Gastroesophageal sphincter (tissue), 3 donors: ENCODE results near the gene TMEM39A.

Experiments
- EP300 ChIP-seq: sonication (generic); formaldehyde crosslinking; IDR thresholded peaks from one replicate; pipeline ENCODE4 v1.6.1; 2017; ENCODE audit warnings: antibody characterized with exemption, mild to moderate bottlenecking
- POLR2A ChIP-seq, 2 donors: fragments of 450-650 bp; IDR thresholded peaks; one replicate each; pipeline ENCODE4 v1.6.1; 2017; ENCODE audit warnings: antibody characterized with exemption in 2 of 2, mild to moderate bottlenecking in 2 of 2, moderate library complexity in 1 of 2
- POLR2AphosphoS5 ChIP-seq: sonication (generic); formaldehyde crosslinking; IDR thresholded peaks from one replicate; pipeline ENCODE4 v1.6.1; 2017; ENCODE audit warnings: antibody characterized with exemption
- TF ChIP-seq, protein P1 (sequence below), 4 experiments: fragments of 200-600 bp in 2 of 4; fragments of 450-650 bp in 2 of 4; sonication (generic) in 1 of 4; IDR thresholded peaks; one replicate each; pipeline ENCODE4 v1.5.1; 2017 to 2019; ENCODE audit warnings: antibody characterized with exemption in 4 of 4, mild to moderate bottlenecking in 2 of 4, moderate library complexity in 2 of 4

DNA sequence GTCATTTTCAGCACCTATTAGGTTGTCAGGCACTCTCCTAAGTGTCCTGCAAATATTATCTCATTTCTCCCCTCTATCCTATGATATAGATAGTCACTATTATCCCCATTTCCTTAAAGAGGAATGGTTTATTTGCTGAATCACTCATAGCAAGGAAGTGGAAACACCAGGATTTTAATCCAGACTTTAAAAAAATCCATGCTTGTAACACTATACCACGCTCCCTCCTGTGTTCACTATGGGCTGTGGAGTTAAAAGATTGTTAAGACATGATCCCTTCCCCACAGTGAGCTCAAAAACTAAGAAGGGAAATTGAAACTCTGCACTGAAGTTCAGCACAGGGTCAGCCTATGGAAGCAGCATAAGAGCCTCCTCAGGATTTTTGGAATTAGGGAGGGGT, 60.2 kb downstream of the TMEM39A start:
- TF ChIP-seq, protein P1, sequence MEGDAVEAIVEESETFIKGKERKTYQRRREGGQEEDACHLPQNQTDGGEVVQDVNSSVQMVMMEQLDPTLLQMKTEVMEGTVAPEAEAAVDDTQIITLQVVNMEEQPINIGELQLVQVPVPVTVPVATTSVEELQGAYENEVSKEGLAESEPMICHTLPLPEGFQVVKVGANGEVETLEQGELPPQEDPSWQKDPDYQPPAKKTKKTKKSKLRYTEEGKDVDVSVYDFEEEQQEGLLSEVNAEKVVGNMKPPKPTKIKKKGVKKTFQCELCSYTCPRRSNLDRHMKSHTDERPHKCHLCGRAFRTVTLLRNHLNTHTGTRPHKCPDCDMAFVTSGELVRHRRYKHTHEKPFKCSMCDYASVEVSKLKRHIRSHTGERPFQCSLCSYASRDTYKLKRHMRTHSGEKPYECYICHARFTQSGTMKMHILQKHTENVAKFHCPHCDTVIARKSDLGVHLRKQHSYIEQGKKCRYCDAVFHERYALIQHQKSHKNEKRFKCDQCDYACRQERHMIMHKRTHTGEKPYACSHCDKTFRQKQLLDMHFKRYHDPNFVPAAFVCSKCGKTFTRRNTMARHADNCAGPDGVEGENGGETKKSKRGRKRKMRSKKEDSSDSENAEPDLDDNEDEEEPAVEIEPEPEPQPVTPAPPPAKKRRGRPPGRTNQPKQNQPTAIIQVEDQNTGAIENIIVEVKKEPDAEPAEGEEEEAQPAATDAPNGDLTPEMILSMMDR (IDR thresholded peaks at IDR 0.05): no peak
- TF ChIP-seq POLR2A (IDR thresholded peaks at IDR 0.05) (no peak), POLR2AphosphoS5 (no peak), EP300 (no peak)
